Measurements from ENCODE around the gene TM7SF3. TPM values are rescaled to one million over a fixed set of nuclear protein-coding genes. Genes with fewer than 3 reads are reported as not detected.
"Not testable (repeated sequence)": the region's sequence is repeated elsewhere in the genome, so short reads cannot be mapped to it uniquely, and the experiment has no call there.

The TM7SF3 gene
- total RNA-seq, 3 donors from 2014 or later (not counting 1 experiment from before 2014, with no cell fraction given) = 32.1 to 48.4 (median 42.6) TPM

DNA sequence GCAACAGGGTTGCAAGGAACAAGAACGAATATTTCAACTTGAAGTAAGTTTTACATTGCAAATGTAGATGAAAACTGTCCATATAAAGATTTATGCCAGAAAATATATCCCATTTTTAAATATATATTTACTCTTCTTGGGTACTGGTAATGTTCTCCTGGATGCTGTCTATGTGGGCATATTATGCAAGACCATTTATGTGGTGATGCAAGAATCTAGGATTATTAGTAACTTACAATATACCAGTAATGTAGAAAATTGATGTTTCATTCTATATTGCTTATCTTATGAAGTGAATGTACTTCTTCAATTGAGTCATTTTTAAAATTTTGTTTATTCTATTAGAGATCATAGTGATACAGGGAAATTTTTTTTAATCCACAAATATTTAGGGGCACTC, 50.8 kb downstream of the TM7SF3 start:
- Mint-ChIP-seq H3K4me3 (no peak overlapping the region), H3K27me3 (ENCODE audit: low read depth in 2 of 2) (no peaks in the 10 kb centered on the region), H3K4me1 (peaks cover 6 to 9% of the 10 kb centered on the region in 2 donors), H3K27ac (peak overlapping the region in 1 of 2 donors; percentile 74), H3K36me3 (peaks cover 14% of the 10 kb centered on the region), H3K9me3 (no peaks in the 10 kb centered on the region)
- WGBS (ENCODE audit: insufficient coverage) = no CpG with 5 or more reads among the region's 1 CpG
- Histone ChIP-seq H3K27me3 (ENCODE audit: control insufficient read depth, insufficient read depth, low read length) (no peaks in the 10 kb centered on the region), H3K36me3 (ENCODE audit: control insufficient read depth, insufficient read depth, low read length) (peaks cover 66% of the 10 kb centered on the region), H3K9me3 (ENCODE audit: control insufficient read depth, insufficient read depth, low read length) (no peaks in the 10 kb centered on the region), H3K27ac (ENCODE audit: low read length) (no peak overlapping the region), H3K4me1 (ENCODE audit: control insufficient read depth, insufficient read depth, low read length) (no peaks in the 10 kb centered on the region), H3K4me3 (ENCODE audit: low read length) (no peak overlapping the region)
- ATAC-seq = no peak
- no peak for DNase-seq
- TF ChIP-seq, protein P1, sequence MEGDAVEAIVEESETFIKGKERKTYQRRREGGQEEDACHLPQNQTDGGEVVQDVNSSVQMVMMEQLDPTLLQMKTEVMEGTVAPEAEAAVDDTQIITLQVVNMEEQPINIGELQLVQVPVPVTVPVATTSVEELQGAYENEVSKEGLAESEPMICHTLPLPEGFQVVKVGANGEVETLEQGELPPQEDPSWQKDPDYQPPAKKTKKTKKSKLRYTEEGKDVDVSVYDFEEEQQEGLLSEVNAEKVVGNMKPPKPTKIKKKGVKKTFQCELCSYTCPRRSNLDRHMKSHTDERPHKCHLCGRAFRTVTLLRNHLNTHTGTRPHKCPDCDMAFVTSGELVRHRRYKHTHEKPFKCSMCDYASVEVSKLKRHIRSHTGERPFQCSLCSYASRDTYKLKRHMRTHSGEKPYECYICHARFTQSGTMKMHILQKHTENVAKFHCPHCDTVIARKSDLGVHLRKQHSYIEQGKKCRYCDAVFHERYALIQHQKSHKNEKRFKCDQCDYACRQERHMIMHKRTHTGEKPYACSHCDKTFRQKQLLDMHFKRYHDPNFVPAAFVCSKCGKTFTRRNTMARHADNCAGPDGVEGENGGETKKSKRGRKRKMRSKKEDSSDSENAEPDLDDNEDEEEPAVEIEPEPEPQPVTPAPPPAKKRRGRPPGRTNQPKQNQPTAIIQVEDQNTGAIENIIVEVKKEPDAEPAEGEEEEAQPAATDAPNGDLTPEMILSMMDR (IDR thresholded peaks at IDR 0.05) = no peak
- intact Hi-C loops (cut with micrococcal nuclease) = no loop called here

DNA sequence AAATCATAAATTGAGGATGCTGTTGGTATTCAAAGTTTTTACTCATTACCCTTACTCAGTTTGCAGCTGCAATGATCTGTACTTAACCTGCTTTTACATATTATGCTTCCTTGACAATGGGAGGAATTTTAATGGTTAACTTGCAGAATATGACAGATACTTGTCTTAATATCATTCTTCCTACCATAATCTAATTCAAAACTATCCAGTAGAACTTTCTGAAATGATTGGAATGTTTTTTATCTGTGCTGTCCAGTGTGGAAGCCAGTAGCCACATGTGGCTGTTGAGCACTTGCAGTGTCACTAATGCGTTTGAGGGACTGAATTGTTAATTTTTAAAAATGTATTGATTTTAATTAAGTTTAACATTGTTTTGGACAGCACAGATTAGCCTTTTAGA, 52.4 kb downstream of the TM7SF3 start:
- H3K36me3 Mint-ChIP-seq = peaks cover 22% of the 10 kb centered on the region
- peaks cover under 1 to 14% of the 10 kb centered on the region in 2 donors for H3K4me1 Mint-ChIP-seq
- no peaks in the 10 kb centered on the region for H3K9me3 Mint-ChIP-seq
- peaks cover 77% of the 10 kb centered on the region for H3K36me3 ChIP-seq (ENCODE audit: control insufficient read depth, insufficient read depth, low read length)
- 82% methylated on average over 1 of the region's 1 CpG for WGBS (ENCODE audit: insufficient coverage)
- no peak overlapping the region for H3K4me3 Mint-ChIP-seq
- no peaks in the 10 kb centered on the region for H3K27me3 ChIP-seq (ENCODE audit: control insufficient read depth, insufficient read depth, low read length)
- no peaks in the 10 kb centered on the region for H3K9me3 ChIP-seq (ENCODE audit: control insufficient read depth, insufficient read depth, low read length)
- no peak overlapping the region for H3K4me3 ChIP-seq (ENCODE audit: low read length)
- intact Hi-C loops (cut with micrococcal nuclease) = no loop called here
- DNase-seq = no peak
- H3K4me1 ChIP-seq (ENCODE audit: control insufficient read depth, insufficient read depth, low read length) = no peaks in the 10 kb centered on the region
- ATAC-seq = no peak
- peak overlapping the region in 1 of 2 donors; percentile 50 for H3K27ac Mint-ChIP-seq
- H3K27ac ChIP-seq (ENCODE audit: low read length) = no peak overlapping the region
- TF ChIP-seq, protein P1 (IDR thresholded peaks at IDR 0.05) = no peak
- H3K27me3 Mint-ChIP-seq (ENCODE audit: low read depth in 2 of 2) = no peaks in the 10 kb centered on the region

DNA sequence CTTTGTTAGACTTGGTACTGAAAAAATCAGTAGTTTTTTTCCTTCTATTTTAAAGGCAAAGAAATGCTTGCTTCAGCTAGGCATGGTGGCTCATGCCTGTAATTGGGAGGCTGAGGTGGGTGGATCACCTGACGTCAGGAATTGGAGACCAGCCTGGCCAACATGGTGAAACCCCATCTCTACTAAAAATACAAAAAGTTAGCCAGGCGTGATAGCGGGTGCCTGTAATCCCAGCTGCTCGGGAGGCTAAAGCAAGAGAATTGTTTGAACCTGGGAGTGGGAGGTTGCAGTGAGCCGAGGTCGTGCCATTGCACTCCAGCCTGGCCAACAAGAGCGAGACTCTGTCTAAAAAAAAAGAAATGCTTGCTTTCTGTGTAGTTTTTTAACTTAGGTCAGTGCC, 52.8 kb downstream of the TM7SF3 start:
- H3K4me1 ChIP-seq (ENCODE audit: control insufficient read depth, insufficient read depth, low read length); H3K9me3 ChIP-seq (ENCODE audit: control insufficient read depth, insufficient read depth, low read length); intact Hi-C loops (cut with micrococcal nuclease); H3K9me3 Mint-ChIP-seq; H3K4me3 ChIP-seq (ENCODE audit: low read length); H3K4me3 Mint-ChIP-seq; H3K27me3 Mint-ChIP-seq (ENCODE audit: low read depth in 2 of 2); ATAC-seq; DNase-seq; H3K27ac ChIP-seq (ENCODE audit: low read length); H3K27me3 ChIP-seq (ENCODE audit: control insufficient read depth, insufficient read depth, low read length): not testable (repeated sequence)
- Mint-ChIP-seq H3K36me3 (peaks cover 26% of the 10 kb centered on the region), H3K27ac (peak overlapping the region in 1 of 2 donors; percentile 50), H3K4me1 (peaks cover 5 to 17% of the 10 kb centered on the region in 2 donors)
- H3K36me3 ChIP-seq (ENCODE audit: control insufficient read depth, insufficient read depth, low read length) = peaks cover 77% of the 10 kb centered on the region
- WGBS (ENCODE audit: insufficient coverage) = 97% methylated on average over 7 of the region's 7 CpGs

DNA sequence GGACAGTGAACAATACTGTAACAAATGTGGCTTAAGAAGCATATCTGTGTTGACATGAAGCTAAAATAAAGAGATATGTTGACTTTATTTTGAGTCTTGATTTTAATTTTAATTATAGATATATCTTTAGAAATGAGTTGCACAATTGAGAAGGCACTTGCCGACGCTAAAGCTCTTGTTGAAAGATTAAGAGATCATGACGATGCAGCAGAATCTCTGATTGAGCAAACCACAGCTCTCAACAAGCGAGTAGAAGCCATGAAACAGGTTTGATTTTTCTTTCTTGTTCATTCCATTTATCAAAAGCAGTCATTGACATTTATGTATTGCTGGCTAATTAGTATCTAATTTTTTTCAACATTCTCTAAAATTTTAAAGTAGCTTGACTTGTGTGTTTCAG, 60.2 kb downstream of the TM7SF3 start:
- WGBS (ENCODE audit: insufficient coverage) = 50% methylated on average over 4 of the region's 4 CpGs

More for the DNA sequence above, 60.2 kb downstream of the TM7SF3 start:
- intact Hi-C loops (cut with micrococcal nuclease) = no loop called here
- Mint-ChIP-seq H3K4me3 (no peak overlapping the region), H3K9me3 (no peaks in the 10 kb centered on the region), H3K27me3 (ENCODE audit: low read depth in 2 of 2) (no peaks in the 10 kb centered on the region), H3K27ac (peak overlapping the region; percentile 16 to 76), H3K36me3 (peaks cover 12% of the 10 kb centered on the region), H3K4me1 (peaks cover 48% of the 10 kb centered on the region in 2 donors)
- TF ChIP-seq, protein P1 (IDR thresholded peaks at IDR 0.05) = no peak
- DNase-seq = no peak
- H3K36me3 ChIP-seq (ENCODE audit: control insufficient read depth, insufficient read depth, low read length) = peaks cover 30% of the 10 kb centered on the region
- H3K4me1 ChIP-seq (ENCODE audit: control insufficient read depth, insufficient read depth, low read length) = peaks cover 11% of the 10 kb centered on the region
- H3K4me3 ChIP-seq (ENCODE audit: low read length) = no peak overlapping the region
- H3K9me3 ChIP-seq (ENCODE audit: control insufficient read depth, insufficient read depth, low read length) = peaks cover 2% of the 10 kb centered on the region
- no peaks in the 10 kb centered on the region for H3K27me3 ChIP-seq (ENCODE audit: control insufficient read depth, insufficient read depth, low read length)
- no peak overlapping the region for H3K27ac ChIP-seq (ENCODE audit: low read length)
- ATAC-seq = peak; percentile 12 to 32 (median 12)

Data from natural killer cell (primary cell).